NCI-H2171 (cell line): ENCODE results near the gene GALNT7.

Experiments
- DNase-seq: peaks from one replicate; lab custom pipeline; 2025; lab: John Stamatoyannopoulos, UW

Gene GALNT7

GRCh38 chr4:173357939-173358338, 189.3 kb downstream of the GALNT7 start:
- no peak for DNase-seq

DNA sequence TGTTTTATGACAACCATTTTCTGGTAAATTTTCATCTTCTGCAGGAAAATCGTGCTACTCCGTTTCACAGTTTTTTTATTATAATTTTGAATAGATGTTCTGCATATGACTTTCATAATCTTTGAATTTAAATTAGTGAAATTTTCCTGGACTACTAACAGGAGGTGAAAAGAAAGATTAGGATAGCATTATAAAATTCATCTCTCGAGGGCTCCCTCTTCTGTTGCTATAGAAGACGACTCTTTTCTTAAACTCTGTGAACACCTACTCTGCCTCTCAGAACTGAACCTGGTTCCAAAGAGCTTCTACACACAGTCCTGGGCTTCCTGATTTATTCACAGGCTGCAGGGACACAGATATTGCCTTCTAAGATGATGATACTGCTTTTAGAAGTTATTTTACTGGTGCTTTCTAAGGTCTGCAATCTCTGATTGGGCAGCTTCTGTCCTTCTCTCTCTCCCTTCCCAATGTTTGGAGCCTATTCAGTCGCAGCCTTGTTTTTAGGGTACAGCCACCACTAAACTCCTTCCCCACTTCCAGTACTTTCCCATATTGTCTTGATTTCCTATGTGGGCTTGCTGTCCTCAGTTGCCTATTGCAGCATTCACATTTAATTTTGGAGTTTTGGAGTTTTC, 192.1 kb downstream of the GALNT7 start:
- no peak for DNase-seq

GRCh38 chr4:173362666-173363065, 194.1 kb downstream of the GALNT7 start:
- DNase-seq: peak; percentile 13

GRCh38 chr4:173365359-173365996, 196.9 kb downstream of the GALNT7 start:
- no peak for DNase-seq

- no peak for DNase-seq
Observed at GRCh38 chr4:173367285-173367684, 198.7 kb downstream of the GALNT7 start.

DNA sequence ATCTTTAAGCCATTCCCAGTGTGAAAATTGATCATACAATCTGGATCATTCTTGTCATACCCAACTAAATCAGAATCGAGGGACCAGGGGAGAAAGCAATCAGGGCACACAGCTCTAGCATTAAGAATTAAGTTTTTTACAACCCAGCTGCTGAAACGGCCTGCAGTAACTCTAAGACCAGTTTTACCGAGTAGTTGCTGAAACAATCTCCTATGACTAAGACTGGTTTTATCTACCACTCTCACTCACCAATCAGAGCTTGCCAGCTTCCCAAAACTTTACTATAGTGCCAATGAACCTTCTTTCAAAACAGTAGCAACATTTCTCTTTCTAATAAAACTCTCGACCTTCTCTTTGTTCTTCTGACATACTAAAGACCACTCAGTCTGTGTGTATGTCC, 199.3 kb downstream of the GALNT7 start:
- no peak for DNase-seq

DNA sequence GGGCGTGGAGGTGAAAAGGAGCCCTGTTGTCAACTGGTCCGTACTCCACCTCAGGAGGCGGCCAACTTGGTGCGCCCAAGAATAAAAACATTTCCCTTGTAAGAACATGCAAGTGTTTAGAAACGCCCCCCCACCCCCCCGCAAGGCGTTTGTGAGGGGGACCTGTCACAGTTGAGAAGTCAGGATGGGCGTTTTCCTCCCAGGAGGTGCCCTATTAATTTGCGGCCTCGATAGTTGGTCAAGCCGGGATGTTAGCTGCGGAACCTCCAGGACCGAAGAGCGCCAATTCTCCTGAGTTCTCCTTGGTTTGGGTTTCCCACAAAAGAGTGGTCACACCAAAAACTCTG, 201.5 kb downstream of the GALNT7 start:
- DNase-seq: no peak

DNA sequence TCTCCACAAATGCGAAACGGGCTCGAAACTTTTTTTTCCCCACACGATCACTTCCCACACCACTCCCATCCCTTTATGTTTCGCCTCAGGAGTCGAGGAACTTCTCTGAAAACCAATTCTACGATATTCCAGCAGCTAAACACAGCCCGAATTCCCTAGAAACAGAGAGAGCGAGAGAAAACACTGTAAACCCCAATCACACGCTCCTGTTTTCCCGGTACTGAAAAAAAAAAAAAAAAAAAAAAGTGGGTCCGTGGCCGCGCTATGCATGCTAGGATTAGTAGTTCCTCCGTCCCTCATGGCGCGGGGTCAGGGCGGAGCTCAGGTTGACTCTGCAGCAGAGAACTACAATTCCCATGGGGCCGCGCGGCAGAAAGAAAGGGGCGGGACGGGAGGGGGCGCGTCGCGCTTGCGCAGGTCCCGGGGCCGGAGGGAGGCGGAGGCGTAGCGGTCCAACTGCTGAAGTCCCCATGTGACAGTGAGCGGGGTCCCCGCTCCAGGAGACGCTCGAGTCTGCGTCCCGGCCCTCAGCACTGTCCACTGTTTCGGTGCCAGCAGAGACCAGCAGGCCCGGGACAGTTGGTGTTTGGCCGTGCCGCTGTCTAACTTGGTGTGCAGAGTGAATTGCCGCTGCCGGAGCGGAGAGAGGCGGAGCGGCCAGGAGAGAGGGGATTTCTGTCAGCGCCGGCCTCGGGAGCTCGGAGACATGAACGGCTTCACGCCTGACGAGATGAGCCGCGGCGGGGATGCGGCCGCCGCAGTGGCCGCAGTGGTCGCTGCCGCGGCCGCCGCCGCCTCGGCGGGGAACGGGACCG, 202.1 kb downstream of the GALNT7 start, which contains the start of gene SAP30:
Gene SAP30, plus strand, starts transcription at position 478 of the 815 bp plus-strand sequence. Its CDS starts 229 bp downstream, at position 707.
- peak; percentile 87 for DNase-seq

DNA sequence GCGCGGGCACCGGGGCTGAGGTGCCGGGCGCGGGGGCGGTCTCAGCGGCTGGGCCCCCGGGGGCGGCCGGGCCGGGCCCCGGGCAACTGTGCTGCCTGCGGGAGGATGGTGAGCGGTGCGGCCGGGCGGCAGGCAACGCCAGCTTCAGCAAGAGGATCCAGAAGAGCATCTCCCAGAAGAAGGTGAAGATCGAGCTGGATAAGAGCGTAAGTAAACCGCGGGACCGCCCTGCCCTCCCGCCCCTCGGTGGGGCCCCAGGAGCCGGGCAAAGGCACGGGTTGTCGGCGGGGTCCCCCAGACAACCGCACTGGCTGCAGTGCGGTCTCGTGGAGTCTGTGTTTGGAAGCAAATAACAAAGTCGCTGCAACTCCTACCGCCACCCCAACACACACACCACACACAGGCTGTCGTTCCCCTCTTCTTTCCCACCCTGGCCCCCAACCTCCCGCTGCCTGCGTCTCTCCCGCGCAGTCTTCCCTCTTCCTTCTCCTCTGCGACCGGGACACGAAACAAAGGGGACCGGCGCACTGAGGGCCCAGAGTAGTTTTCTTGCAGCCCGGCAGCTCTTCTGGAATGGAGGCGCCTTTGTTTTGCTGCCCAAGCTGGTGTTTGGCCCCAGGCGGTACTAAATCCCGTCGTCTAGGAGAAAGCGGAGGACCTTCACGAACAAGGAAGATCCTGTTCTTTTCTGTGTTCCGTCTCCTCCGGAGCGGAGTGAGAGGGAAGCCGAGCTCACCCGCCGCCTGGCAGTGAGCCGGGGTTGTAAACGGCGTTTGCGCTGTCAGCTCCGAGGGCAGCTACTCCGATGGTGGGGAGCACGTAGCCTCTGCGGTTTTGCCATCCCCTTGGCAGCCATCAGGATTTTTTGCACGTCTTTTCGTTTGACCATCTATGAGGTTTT, 202.9 kb downstream of the GALNT7 start:
- peak; percentile 24 for DNase-seq
